ENCODE measurements around the gene CSNK1E. TPM values are rescaled to one million over a fixed set of nuclear protein-coding genes. Genes with fewer than 3 reads are reported as not detected.

Gene CSNK1E
- total RNA-seq, 1 donor from 2014 or later: 106 TPM

DNA sequence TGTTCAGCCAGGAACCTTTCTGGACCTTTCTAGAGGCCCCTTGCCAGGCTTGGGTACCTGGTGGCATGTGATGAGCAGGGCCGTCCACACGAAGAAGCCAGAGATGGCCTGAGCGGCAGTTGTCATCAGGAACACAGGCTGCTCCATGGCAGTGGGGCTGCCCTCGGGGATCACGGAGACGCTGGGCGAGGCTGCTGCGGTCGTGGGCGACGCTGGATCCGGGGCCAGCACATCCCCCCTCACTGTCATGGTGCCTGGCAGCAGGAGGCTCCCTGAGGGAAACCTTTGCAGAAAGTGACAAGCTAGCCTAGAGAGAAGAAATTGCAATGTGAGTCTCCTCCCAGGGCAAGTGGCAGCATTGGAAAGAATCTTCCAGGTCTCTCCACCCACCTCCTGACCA, 69.5 kb downstream of the CSNK1E start:
- H3K79me2 ChIP-seq (ENCODE audit: low read depth): peaks cover 18% of the 10 kb centered on the region
- Mint-ChIP-seq H3K4me3 (no peak overlapping the region), H3K9me3 (peaks cover 3% of the 10 kb centered on the region), H3K4me1 (peaks cover 20% of the 10 kb centered on the region), H3K27ac (no peak overlapping the region), H3K36me3 (peaks cover 10% of the 10 kb centered on the region), H3K27me3 (ENCODE audit: insufficient read depth, low read depth) (peaks cover 5% of the 10 kb centered on the region)
- peaks cover under 1% of the 10 kb centered on the region for H3F3A ChIP-seq (ENCODE audit: low read depth)
- H3K4me1 ChIP-seq: peaks cover 10% of the 10 kb centered on the region
- no peak overlapping the region for H3K27ac ChIP-seq
- peaks cover 17% of the 10 kb centered on the region for H4K20me1 ChIP-seq (ENCODE audit: low read depth)
- H3K9ac ChIP-seq: no peak overlapping the region
- no peaks in the 10 kb centered on the region for H3K27me3 ChIP-seq
- no peak overlapping the region for H3K4me3 ChIP-seq
- no peak overlapping the region for H3K4me2 ChIP-seq
- no peak for TF ChIP-seq EZH2phosphoT487 (IDR thresholded peaks at IDR 0.05)
- TF ChIP-seq, protein P1, sequence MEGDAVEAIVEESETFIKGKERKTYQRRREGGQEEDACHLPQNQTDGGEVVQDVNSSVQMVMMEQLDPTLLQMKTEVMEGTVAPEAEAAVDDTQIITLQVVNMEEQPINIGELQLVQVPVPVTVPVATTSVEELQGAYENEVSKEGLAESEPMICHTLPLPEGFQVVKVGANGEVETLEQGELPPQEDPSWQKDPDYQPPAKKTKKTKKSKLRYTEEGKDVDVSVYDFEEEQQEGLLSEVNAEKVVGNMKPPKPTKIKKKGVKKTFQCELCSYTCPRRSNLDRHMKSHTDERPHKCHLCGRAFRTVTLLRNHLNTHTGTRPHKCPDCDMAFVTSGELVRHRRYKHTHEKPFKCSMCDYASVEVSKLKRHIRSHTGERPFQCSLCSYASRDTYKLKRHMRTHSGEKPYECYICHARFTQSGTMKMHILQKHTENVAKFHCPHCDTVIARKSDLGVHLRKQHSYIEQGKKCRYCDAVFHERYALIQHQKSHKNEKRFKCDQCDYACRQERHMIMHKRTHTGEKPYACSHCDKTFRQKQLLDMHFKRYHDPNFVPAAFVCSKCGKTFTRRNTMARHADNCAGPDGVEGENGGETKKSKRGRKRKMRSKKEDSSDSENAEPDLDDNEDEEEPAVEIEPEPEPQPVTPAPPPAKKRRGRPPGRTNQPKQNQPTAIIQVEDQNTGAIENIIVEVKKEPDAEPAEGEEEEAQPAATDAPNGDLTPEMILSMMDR (IDR thresholded peaks at IDR 0.05): no peak
- no peak for TF ChIP-seq EZH2 (IDR thresholded peaks at IDR 0.05)
- H2AFZ ChIP-seq (replicated peaks): no peak overlapping the region
- no peak for DNase-seq (ENCODE audit: low spot score)
- no peaks in the 10 kb centered on the region for H3K9me3 ChIP-seq (ENCODE audit: low read depth)
- no peaks in the 10 kb centered on the region for H3K36me3 ChIP-seq

- H3K27ac Mint-ChIP-seq: no peak overlapping the region
- TF ChIP-seq EZH2 (IDR thresholded peaks at IDR 0.05) (no peak), EZH2phosphoT487 (IDR thresholded peaks at IDR 0.05) (no peak)
- TF ChIP-seq, protein P1 (IDR thresholded peaks at IDR 0.05): no peak
- H3K79me2 ChIP-seq (ENCODE audit: low read depth): peaks cover 16% of the 10 kb centered on the region
Observed at GRCh38 chr22:38246692-38247091, 70.5 kb downstream of the CSNK1E start.

GRCh38 chr22:38246046-38246658, 71.1 kb downstream of the CSNK1E start:
- Histone ChIP-seq H3K27ac (no peak overlapping the region), H3K9ac (no peak overlapping the region), H3K27me3 (no peaks in the 10 kb centered on the region), H3K4me2 (no peak overlapping the region), H3F3A (ENCODE audit: low read depth) (peaks cover 14% of the 10 kb centered on the region), H3K4me1 (peaks cover 15% of the 10 kb centered on the region), H3K36me3 (no peaks in the 10 kb centered on the region), H2AFZ (replicated peaks) (no peak overlapping the region), H4K20me1 (ENCODE audit: low read depth) (peaks cover 8% of the 10 kb centered on the region), H3K9me3 (ENCODE audit: low read depth) (no peaks in the 10 kb centered on the region), H3K79me2 (ENCODE audit: low read depth) (peaks cover 16% of the 10 kb centered on the region), H3K4me3 (no peak overlapping the region)
- no peak overlapping the region for H3K27ac Mint-ChIP-seq
- DNase-seq (ENCODE audit: low spot score): no peak
- H3K4me3 Mint-ChIP-seq: no peak overlapping the region
- peaks cover 3% of the 10 kb centered on the region for H3K9me3 Mint-ChIP-seq
- TF ChIP-seq, protein P1 (IDR thresholded peaks at IDR 0.05): no peak
- peaks cover 5% of the 10 kb centered on the region for H3K27me3 Mint-ChIP-seq (ENCODE audit: insufficient read depth, low read depth)
- H3K36me3 Mint-ChIP-seq: peaks cover 10% of the 10 kb centered on the region
- peaks cover 27% of the 10 kb centered on the region for H3K4me1 Mint-ChIP-seq

More at GRCh38 chr22:38246692-38247091, 70.5 kb downstream of the CSNK1E start:
- DNase-seq (ENCODE audit: low spot score): no peak
- peaks cover 26% of the 10 kb centered on the region for H3K4me1 Mint-ChIP-seq
- Histone ChIP-seq H4K20me1 (ENCODE audit: low read depth) (peaks cover 8% of the 10 kb centered on the region), H3K9me3 (ENCODE audit: low read depth) (no peaks in the 10 kb centered on the region), H3K36me3 (no peaks in the 10 kb centered on the region), H3K4me1 (peaks cover 15% of the 10 kb centered on the region), H3K4me3 (no peak overlapping the region), H3K27me3 (no peaks in the 10 kb centered on the region), H2AFZ (replicated peaks) (no peak overlapping the region), H3K9ac (no peak overlapping the region), H3K4me2 (no peak overlapping the region), H3K27ac (no peak overlapping the region), H3F3A (ENCODE audit: low read depth) (peaks cover 11% of the 10 kb centered on the region)
- H3K4me3 Mint-ChIP-seq: no peak overlapping the region
- peaks cover 10% of the 10 kb centered on the region for H3K36me3 Mint-ChIP-seq
- peaks cover 5% of the 10 kb centered on the region for H3K27me3 Mint-ChIP-seq (ENCODE audit: insufficient read depth, low read depth)
- H3K9me3 Mint-ChIP-seq: peaks cover 3% of the 10 kb centered on the region

Measured in neural progenitor cell (in vitro differentiated cells).